NCI-H774 (cell line): ENCODE data around the gene SCRG1.

ENCODE experiments used
- DNase-seq: peaks from one replicate; lab custom pipeline; 2025; lab: John Stamatoyannopoulos, UW

Gene SCRG1

DNA sequence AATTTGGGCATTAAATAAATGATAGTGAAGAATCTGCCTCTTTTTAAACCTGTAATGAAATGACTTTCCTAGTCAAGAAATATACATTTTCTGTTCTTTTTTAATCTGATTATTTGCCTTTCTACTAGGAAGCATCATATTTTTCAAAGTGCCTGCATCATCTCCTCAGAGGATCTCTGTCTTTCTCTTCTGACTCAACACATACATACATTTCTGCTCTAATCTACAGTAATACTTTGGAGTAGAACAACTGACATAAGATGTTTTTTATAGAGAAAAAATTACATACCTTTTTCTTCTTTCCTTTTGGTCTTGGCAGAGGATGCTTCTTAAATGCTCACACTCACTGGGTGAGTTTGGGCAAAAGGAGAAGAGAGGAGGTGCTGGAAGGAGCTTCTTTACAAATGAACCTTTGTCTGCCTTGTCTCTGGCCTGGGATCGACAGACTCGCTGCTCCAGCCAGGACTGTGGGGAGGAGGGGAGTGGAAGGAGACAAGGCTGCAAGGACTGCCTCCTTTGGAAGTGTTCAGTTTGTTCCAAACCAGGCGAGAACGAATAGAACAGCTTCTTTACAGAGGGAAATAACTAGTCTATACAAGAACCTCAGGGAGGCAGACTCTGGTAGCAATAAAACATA lies at the start of gene SCRG1:
Gene SCRG1 (minus strand): TSS at position 338 of the 637 bp plus-strand sequence. CDS start 7,702 bp downstream, outside the sequence.
- DNase-seq, result no peak

DNA sequence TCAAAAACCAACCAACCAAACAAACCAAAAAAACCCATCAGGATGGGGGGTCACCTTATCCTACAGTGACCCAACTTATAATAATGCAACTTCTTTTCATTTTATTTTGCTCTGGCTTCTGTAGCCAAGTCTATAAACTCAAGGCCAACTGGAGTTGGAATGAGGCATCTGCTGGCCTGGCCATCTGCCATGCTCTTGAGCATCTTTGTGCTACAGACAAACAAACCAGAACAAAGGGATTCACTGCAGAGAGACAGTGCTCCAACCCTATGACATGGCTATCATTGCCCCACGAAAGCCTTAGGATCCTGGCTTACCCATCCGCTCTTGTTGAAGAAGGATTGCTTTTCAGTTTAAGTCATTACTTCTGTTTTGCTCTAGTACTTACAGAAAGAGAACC lies 49.2 kb upstream of the SCRG1 start:
- no peak for DNase-seq

DNA sequence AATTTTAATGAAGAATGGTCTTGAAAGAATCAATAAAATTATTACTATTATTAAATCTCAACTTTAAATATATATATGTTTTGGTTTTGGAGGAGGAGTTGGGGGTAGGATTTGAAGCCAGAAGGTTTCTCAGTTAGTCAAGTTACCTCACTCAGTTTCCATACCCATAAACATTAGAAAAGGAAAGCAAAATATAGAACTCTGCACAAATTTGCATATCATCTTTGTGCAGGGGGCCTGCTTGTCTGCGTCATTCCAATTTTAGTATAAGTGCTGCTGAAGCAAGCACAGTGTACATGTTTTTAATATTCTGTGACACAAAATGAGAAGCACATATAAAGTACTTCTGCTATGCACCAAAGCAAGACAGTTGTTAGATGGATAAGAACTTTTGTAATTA lies 47.5 kb upstream of the SCRG1 start:
- no peak for DNase-seq

DNA sequence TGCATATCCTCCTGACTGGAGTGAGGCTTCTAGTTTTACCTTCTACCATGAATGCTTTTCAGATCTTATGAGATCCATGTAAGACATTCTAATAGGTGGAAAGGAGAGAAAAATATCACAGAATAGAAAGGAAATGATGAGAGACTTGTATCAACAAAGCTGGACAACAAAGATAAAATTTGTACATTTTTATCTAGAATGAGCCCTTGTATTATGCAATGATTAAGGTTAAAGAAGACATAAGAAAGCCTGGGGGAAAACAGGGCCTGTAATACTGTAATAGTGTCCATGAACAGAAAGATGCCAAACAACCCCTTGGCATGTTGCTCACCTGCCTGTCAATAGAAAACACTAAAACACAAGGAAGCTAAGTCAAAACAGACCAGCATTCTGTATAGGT lies 44.2 kb upstream of the SCRG1 start:
- DNase-seq, result no peak

DNA sequence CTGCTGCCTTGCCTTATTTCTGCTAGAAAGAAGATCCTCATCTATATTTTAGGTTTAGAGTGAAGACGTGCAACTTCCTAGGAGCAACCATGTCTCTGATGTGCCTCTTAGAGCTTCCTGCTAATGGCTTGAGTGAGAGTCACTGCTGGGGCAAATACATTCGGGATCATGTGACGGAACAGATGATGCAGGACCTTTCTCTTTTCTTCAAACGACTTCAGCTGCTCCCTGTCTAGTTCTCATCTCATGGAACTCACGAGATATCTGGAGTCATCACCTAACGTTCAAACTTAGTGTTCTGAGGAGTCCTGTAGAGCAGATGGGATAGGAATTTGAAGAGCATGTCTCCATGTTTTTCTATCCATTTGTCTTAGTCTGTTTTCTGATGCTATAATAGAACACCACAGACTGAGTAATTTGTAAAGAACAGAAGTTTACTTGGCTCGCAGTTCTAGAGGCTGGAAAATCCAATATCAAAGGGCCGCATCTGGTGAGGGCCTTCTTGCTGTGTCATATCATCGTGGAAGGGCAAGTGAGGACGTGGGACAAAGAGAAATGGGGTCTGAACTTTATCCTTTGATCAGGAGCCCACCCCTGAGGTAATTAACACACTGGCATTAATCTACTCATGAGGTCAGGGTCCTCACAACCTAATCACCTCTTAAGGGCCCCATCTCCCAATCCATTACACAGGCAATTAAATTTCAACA lies 43.5 kb upstream of the SCRG1 start:
- no peak for DNase-seq

DNA sequence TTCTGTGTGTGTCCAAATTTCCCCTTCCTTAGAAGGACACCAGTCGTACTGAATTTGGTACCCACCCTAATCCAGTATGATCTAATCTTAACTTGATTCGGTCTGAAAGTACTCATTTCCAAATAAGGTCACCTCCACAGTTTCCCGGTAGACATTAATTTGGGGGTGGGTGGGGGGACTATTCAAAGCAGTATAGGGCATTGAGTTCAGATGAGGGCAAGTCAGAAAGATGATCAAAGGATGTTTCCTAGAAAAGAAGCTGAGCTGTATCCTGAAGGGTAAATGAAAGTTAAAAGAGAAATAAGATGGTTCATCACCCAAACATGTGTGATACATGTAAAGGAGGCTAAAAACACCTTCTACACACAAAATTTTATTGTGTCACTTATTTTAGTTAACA lies 42.0 kb upstream of the SCRG1 start:
- no peak for DNase-seq

DNA sequence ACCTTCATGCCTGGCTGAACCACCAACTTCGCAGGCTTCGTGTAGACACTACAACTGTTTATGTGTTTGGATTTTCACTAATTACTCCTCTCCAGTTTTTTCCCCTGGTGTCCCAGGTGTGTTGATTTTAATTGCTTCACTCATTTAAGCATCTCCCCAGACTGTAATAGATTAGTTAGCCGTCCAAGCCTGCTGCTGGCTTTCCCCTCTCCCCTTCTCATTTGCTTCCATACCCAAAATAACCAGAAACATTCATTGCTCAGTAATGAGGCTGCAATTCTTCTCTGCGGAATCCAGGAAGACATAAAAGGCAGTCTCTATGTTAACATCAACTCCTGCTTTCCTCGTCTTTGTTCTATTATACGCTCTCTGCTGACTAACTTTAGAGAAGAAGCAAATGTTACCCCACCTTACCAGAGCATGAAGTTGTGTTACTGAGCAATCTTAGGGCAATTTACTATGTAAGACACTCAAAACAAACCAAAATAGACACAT lies 37.9 kb upstream of the SCRG1 start:
- no peak for DNase-seq

DNA sequence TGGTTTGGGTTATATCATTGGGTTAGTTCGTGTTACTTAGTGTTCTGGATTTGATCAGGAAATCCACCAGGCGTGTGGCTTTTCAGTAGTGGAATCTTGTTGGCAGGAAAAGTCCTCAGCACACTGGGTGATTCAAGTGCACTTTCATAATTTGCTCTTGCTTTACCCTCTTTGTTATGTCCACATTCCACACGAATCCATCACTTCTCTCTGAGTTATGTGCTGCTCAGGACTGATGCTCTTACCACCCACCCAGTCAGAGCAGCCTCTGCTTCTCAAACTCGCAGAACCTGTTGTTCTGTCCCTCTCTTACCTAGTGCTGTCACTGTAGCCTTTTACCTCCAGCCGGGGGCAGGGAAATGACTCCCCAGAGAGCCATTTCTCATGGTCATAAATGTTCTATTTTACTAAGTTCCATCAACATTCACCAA lies 37.2 kb upstream of the SCRG1 start:
- DNase-seq, result no peak

DNA sequence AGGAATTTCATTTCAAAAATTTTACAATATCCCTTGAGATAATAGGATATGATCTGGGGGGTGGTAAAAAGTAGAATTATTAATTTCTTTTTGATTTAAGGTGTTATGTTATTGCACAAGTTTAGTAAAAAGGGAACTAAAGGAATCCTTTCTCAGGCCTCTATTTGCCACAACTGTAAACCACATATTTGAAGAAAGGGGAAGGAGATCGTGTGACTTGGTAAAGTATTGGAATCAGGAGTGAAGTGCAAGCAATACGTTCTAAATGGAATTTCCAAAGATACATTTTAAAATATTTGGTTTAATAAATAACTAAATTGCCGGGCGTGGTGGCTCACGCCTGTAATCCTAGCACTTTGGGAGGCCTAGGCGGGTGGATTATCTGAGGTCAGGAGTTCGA lies 35.3 kb upstream of the SCRG1 start:
- no peak for DNase-seq

DNA sequence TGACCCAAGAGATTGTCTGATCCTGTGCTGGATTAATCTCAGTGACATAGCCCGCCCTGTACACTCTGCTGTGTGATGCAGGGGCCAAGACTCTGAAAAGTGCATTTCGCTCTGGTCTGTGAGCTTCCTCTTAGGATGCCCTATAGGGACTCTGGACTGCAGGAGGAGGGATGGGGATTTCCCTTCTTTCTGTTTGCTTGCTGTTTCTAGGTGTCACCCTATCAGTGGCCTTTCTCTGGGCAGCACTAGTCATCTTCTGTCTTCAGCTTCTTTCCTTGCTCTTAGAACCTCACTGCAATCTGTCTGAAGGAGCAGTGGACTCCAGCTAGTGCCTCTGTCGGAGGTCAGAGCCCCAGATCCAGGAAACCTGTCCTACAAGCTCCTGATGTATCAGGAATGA lies 34.5 kb upstream of the SCRG1 start:
- DNase-seq, result no peak

DNA sequence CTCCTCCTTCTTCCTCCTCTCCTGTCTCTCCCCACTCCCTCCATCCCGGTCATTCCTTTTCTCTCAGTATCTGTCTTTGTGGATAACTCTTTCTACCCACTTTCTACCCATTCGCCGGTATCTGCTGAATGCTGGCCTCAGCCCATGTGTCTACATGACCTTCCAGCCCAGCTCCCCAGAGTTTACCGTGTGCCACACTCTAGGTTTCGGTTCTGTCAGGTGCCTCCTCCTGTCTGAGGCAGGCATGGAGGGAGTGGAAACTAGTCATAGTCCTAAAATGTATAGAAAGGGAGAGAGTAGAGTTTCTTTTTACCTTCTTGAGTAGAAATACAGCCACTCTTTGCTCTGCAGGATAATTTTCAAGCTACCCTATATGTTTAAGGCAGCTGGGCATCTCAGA lies 33.5 kb upstream of the SCRG1 start:
- no peak for DNase-seq

DNA sequence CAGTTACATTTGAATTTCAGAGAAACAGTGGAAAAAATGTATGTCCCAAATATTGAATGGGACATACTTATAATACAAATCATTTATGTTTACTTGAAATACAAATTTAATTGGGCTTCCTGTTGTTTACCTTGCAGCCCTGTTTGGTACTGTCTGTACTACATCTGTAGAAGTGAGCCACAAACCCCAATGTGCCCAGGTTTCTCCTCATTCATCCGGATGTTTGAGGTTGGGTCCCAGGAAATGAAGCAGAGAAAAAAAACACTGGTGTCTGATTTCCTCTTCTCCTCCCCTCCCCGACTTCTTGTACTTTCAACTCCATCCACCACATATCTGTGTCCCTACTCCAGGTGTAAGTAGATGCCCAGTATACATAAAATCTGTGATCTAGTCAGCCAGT lies 27.1 kb upstream of the SCRG1 start:
- no peak for DNase-seq

DNA sequence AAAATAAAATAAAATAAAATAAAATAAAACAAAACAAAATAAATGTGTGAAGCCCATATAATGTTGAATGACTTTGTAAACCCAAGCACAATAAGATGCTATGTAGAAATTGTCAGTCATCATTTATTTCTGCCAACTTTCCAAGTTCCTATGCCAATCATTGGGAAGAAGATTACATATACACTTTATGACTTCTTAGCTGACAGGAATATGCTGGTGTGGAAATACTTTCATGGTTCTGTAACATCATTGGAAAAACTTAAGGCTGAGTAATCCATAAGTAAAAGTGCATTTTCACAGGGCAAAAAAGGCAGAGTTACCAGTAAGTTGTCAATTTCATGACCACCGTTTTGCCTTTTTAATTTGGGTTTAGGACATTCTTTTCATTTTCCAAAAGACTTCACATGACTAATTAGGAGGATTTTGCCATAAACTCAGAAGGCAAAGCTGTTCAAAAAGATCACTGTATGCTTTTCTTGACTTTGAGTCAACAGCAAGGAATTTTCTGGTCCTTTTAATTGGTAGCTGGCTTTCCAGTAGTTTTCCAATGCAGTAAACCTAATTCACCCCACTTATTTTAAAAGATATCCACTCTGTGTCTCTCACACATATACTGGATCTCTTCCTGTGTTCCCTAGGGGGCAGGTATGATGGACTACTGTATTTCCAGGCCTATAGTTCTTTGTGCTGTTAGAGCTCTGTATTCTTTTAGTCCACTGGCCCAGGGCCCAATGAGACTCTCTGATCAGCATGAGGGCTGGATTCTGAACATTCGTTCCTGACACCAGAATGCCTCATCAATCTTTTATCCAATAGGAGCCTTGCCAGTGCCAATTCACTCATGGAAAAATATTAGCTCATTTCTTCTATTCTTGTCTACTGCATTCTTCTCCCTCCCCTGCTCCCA lies 26.2 kb upstream of the SCRG1 start:
- no peak for DNase-seq

DNA sequence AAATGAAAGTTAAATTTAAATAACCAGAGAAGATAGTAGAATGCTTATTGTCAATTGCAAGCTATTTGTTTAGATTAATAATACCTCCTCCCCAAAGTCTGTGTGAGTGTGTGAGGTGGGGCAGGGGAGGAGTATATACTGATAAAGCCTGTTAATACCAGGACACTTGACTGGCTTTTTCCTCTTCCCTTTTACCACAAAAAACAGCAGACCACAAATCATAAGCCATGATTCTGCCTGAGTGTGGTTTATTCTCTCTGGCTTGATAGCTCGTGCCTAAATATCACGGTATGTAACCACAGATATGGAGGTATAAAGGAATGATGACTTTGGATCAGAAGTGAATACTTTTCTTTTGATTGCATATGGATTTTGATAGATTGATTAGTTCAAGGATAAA lies 21.9 kb upstream of the SCRG1 start:
- DNase-seq, result no peak

DNA sequence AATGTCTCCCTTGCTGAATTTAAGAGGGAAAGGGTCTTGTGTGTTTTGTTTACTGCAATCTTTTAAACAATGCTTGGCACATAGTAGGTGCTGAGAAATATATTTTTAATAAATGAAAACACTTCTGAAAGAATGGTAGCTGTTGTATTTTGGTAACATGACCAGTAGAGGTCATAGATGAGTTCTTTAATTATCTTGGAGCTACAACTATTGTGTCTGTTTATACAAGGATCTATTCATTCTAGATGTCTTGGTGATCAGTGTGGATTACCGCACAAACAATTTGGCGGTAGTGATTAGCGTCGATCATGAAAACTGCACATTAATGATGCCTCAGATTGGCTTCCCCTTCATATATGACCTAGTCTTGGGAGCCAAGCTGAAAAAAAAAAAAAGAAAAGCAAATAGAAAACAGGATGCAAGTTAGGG lies 21.4 kb upstream of the SCRG1 start:
- DNase-seq, result no peak

DNA sequence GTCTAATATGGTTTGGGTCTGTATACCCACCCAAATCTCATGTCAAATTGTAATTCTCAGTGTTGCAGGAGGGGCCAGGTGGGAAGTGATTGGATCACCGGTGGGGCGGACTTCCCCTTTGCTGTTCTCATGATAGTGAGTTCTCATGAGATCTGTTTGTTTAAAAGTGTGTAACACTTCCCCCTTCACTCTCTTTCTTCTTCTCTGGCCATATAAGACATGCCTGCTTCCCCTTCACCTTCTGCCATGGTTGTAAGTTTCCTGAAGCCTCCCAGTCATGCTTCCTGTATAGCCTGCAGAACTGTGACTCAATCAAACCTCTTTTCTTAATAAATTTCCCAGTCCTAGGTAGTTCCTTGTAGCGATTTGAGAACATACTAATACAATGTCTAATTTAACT lies 19.7 kb upstream of the SCRG1 start:
- no peak for DNase-seq

DNA sequence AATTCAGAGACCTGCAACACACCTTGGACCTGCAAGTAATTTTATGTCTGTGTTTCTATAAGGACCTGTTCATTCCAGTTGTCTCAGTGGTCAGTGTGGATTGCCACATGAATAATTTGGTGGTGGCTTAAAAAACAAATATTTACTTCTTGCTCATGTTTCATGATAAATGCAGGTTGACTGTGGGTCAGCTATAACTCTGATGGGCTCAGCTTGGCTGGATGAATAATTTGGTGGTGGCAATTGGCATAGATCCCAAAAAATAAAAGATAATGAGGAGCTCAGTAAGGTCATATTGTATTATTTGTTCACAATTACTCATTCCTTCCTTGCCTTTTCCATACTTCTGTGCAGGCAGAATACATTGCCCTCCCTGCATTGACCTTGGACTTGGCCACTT lies 18.9 kb upstream of the SCRG1 start:
- no peak for DNase-seq

DNA sequence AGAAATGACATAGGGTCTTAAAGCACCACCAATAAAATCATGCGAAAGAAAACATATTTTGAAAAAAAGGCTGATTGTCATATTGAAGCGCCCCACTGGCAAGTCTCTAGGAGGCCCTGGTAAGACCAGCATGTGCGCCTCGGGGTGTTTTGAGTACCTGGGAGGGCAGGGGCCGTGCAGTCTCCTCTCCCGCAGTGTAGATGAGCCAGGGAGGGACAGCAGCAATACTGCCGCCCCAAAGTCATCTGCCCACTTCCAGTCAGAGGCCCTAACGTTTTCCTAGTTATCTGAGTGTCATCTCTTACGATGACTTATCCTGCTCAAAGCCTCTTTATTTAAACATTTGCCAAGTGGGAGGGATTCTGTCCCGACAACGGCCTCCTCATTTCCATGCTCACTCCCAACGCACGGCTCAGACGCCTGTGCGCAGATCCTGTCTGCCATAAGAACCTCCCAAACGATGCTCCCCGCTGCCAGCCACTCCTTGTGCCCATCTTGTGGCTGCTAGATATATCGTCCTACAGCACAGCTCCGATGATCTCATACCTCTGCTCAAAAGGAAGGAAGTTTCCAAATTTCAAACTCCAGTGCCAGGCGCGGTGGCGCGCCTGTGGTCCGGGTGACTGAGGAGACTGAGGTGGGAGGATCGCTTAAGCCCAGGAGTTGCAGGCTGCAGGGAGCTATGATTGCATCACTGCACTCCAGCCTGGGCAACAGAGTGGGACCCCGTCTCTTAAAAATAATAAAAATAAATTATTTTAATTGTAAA lies 17.2 kb upstream of the SCRG1 start:
- no peak for DNase-seq

DNA sequence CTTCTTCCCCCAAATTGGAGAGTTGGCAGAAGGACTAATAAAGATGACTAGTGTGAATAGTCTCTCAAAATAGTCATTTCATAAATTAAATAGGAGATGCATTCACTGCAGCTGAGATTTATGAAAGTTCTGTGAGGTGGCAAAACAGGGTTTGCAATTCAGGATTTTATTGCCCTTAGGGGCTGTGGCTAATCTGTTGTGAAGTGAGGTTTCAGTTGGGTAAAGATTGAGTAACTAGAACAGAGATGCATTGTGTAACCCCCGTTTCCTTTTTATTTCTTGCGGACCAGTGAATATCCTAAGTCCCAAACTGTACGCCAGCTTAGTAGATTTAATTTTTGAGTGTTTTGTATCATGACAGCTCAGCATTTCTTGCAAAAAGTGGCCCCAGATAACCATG lies 16.2 kb upstream of the SCRG1 start:
- DNase-seq, result no peak

DNA sequence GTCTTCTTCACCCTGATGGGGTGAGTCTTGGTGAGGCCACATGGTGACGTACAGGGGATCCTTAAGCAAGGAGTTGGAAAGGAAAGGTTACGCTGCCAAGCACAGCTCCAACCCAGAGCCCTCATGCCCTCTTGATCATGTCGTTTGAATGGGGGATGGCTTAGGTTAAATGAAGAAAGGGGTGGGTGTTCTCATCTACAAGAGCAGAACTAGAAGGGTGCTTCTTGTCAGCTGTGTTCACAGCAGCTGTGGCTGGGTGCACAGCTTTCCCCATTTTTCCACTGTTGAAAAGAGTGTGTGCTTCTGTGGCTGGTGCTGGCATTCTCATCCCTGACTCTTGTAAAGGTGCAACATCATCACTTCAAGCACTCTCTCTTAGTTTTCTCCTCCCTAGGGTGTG lies 15.5 kb upstream of the SCRG1 start:
- DNase-seq, result no peak

DNA sequence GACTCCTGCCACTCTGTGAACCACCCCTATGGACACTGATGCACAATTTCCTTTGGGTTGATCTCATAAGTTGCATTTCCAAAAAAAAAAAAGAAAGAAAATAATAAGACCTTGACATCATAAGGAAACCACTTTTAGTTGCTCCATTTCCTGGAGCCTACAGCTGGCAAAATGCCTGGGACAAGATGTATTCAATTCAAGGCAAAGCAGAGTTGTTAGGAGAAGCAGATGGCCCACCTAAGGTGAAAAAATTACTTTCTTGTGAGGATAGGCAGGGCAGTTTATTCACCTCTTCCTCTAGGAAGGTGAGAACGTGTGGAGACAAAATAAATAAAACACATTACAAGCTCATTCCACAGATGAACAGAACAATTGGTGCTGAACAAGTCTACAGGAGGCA lies 14.1 kb upstream of the SCRG1 start:
- no peak for DNase-seq

DNA sequence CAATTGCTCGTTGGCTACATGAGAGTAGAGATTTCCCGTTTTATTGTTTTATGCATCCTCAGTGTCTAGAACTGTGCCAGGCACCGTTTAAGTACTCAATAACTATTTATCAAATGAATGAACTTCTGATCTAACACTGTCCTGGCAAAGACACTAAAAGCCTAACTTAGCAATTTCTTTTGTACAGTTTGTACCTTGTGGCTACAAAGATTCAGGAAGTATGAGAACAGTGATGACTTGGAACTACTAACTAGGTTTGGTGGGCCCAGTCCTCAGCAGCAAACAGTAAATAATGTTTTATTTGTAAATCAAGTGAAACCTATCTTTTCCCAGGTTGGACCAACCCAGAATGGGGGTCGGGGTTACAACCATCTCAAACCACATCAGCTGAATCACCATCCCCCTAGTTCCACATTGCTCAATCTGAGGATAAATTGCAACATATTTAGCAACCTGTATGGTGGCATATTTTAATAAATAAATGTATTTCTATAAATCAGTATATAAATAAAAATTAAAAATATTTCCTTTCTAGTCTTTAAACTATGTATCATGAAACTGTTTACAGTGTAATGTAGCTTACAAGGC lies 12.3 kb upstream of the SCRG1 start:
- DNase-seq, result no peak
